GM13976 (cell line): ENCODE data around the gene TSPAN9.

Experiments
- DNase-seq: peaks from one replicate; pipeline ENCODE4 v3.0.0; 2012; ENCODE audit warnings: low spot score
- CTCF ChIP-seq: IDR thresholded peaks from 2 replicates; pipeline ENCODE4 v1.5.1; 2012; ENCODE audit warnings: borderline replicate concordance, mild to moderate bottlenecking; ENCODE audit not compliant: insufficient read depth; ENCODE audit errors: extremely low read depth, missing control alignments, control extremely low read depth
- in situ Hi-C: fragments of 300-500 bp; cut with MboI; formaldehyde crosslinking; loops from one replicate; pipeline ENCODE4 v1.12.0; 2022; ENCODE audit warnings: low sequenced_read_pairs, mixed read lengths, inconsistent platforms; ENCODE audit not compliant: unreplicated experiment

TSPAN9 gene

GRCh38 chr12:3125674-3126073, 48.5 kb downstream of the TSPAN9 start:
- no peak for TF ChIP-seq CTCF
- in situ Hi-C loops, result no loop called here
- DNase-seq, result no peak

- in situ Hi-C loops, result no loop called here
- no peak for DNase-seq
- TF ChIP-seq CTCF, result no peak
Measured at GRCh38 chr12:3127832-3128231, 50.7 kb downstream of the TSPAN9 start.

GRCh38 chr12:3128498-3129293, 51.5 kb downstream of the TSPAN9 start:
- in situ Hi-C loops, result no loop called here
- TF ChIP-seq CTCF, result no peak
- no peak for DNase-seq

- TF ChIP-seq CTCF, result no peak
- in situ Hi-C loops, result loop anchor here (10.0 kb wide), 1 partner anchor 145 kb away; no protein-coding TSS in a partner anchor
- no peak for DNase-seq
Measured at GRCh38 chr12:3129301-3130056, 52.3 kb downstream of the TSPAN9 start.

- no peak for DNase-seq
- no peak for TF ChIP-seq CTCF
- in situ Hi-C loops, result loop anchor here (10.0 kb wide), 1 partner anchor 145 kb away; no protein-coding TSS in a partner anchor
Measured at GRCh38 chr12:3130057-3130830, 53.1 kb downstream of the TSPAN9 start.

- no peak for TF ChIP-seq CTCF
- in situ Hi-C loops, result loop anchor here (10.0 kb wide), 1 partner anchor 144 kb away; no protein-coding TSS in a partner anchor
- DNase-seq, result no peak
Measured at GRCh38 chr12:3131129-3131528, 54.0 kb downstream of the TSPAN9 start.
